ENCODE results near the gene INTS7. TPM values are rescaled to one million over a fixed set of nuclear protein-coding genes. Genes with fewer than 3 reads are reported as not detected.

The INTS7 gene
- total and polyA plus RNA-seq, 2 of the 4 experiments (the other 2 are of a cell fraction) = 8.3 to 24.9 TPM

DNA sequence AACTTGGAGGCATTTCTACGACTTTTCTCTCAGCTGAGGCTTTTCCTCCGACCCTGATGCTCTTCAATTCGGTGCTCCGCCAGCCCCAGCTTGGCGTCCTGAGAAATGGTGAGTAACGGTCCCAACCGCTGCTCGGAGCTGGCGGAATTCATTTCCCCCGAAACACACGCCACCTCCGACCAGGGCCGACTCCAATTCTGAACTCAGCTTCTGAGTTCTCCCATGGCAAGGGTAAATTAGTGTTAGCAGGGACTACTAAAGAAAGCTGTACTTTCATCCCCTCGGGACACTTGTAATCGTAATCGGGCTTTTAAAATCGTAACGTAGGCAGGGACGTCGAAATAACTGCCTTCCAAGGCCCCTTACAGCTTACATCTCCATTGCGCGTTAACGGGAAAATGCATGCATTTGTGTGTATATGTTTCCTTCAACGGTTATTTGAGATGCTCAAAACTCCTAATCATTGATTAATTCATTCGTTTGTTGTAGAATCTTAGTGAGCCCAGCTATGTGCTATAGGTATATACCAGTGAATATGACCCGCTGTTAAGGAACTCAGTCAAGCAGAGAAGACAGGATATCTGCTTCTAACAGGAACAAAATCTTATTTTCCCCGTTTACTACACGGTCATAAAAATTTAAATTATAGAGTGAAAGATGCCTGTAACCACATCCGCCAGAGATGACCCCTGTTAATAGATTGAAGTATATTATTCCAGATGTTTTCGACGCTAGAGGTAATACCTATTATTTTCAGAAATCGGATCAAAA lies 663 bp upstream of the INTS7 start (continued):
- no peak for TF ChIP-seq BHLHE40 (IDR thresholded peaks at IDR 0.05; ENCODE audit: low read depth, low read length)
- TF ChIP-seq SMC3 (IDR thresholded peaks at IDR 0.05; ENCODE audit: low read depth, low read length) = no peak

DNA sequence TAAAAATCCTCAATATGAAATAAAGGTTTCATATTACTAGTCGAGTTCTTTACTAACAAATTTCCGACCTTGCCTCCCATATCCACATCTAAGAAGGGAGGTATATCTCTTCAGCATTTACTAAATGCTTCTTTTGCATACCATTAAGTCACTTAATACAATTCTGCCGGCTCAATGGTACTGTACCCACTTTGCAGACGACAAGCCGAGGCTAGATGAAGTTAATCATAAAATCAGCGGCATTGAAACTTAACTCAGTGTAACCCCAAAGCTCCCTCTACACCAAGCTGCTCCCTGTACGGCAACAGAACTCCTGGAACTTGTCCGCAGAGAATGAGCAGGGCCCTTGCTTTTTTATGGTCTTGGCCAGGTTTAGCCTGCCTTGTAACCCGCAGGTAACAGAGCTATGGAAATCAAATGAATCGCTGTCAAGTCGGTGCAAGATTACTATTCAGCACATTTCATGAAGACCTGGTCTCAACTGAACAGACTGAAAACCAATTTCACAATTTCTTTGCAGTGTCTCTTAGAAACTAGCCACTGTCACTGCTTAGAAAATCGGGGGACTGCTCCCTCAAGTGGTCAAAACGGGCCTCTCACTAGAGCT lies 738 bp downstream of the INTS7 start:
- Histone ChIP-seq H3K4me1 (ENCODE audit: control insufficient read depth, insufficient read depth, low read length) (peaks cover 10% of the 10 kb centered on the region), H2AK5ac (ENCODE audit: low read depth, low read length) (peak overlapping the region; percentile 41; the same call in 1 of the 2 replicates), H3K27ac (ENCODE audit: insufficient read depth, low read length) (peak overlapping the region; percentile 37), H2BK15ac (ENCODE audit: low read depth, low read length) (no peak overlapping the region; the same call in 2 of the 3 replicates), H3K18ac (ENCODE audit: low read depth, low read length) (no peak overlapping the region), H3K4me2 (ENCODE audit: low read depth, low read length) (peak overlapping the region; percentile 83), H4K20me1 (ENCODE audit: insufficient read depth, low read length) (peaks cover 6% of the 10 kb centered on the region; the same call in 1 of the 2 replicates), H2AK9ac (replicated peaks; ENCODE audit: low read depth, low read length, poor library complexity) (peak overlapping the region; percentile 83), H3K14ac (replicated peaks; ENCODE audit: low read depth, low read length) (peak overlapping the region; percentile 93), H3K23ac (ENCODE audit: low read depth, low read length) (peak overlapping the region; percentile 93), H3K4me3 (ENCODE audit: insufficient read depth, low read depth, low read length) (peak overlapping the region; percentile 66), H3K9ac (ENCODE audit: low read depth, low read length) (peak overlapping the region; percentile 73), H2AFZ (replicated peaks; ENCODE audit: low read length, poor library complexity) (peak overlapping the region; percentile 98), H2BK20ac (ENCODE audit: low read depth, low read length) (no peak overlapping the region), H4K91ac (ENCODE audit: insufficient read depth, low read depth, low read length) (0 out of 2 replicates have a peak overlapping the region, but pooled peaks have one; percentile 27), H3K27me3 (ENCODE audit: control insufficient read depth, insufficient read depth, low read length) (no peaks in the 10 kb centered on the region), H3K79me1 (ENCODE audit: low read depth in 1 of 2, low read length in 2 of 2) (peaks cover 6 to 39% of the 10 kb centered on the region in 2 experiments; a peak in 2 of 4 replicates), H3K9me3 (ENCODE audit: control insufficient read depth, insufficient read depth, low read length) (no peaks in the 10 kb centered on the region), H3K9me1 (ENCODE audit: insufficient read depth, low read length) (peaks cover 4% of the 10 kb centered on the region), H4K8ac (ENCODE audit: low read depth in 2 of 2, low read length in 2 of 2) (peak overlapping the region in 1 of 2 experiments; percentile 6; a peak in 2 of 4 replicates), H2BK120ac (ENCODE audit: low read depth, low read length) (peak overlapping the region; percentile 8; the same call in 1 of the 2 replicates), H3K56ac (ENCODE audit: extremely low read depth, insufficient read depth, low read length) (peak overlapping the region; percentile 72), H3K36me3 (ENCODE audit: control insufficient read depth, insufficient read depth, low read length) (no peaks in the 10 kb centered on the region), H2BK5ac (ENCODE audit: low read depth, low read length, poor library complexity, severe bottlenecking) (peak overlapping the region; percentile 47), H3K4ac (ENCODE audit: low read depth, low read length) (peak overlapping the region; percentile 59), H4K5ac (ENCODE audit: low read depth, low read length) (no peak overlapping the region)
- in situ Hi-C loops (cut with MboI; ENCODE audit: low sequenced_read_pairs) = loop anchor here (10.0 kb wide), 1 partner anchor 350 kb away; no protein-coding TSS in a partner anchor
- POLR2A ChIA-PET (ENCODE audit: unreplicated experiment) = no interaction called here
- dilution Hi-C loops (cut with HindIII; ENCODE audit: low sequenced_read_pairs, unreplicated experiment) = no loop called here
- WGBS, 2 experiments (ENCODE audit: extremely low coverage in 2 of 2, insufficient read length in 1 of 2) = 0% methylated on average over 5 of the region's 13 CpGs; no CpG with 5 or more reads in 1 of the 2 experiments
- DNase-seq = no peak
- CTCF ChIA-PET = interaction anchor here (0.6 to 3.9 kb wide), 23 partner anchors 10 to 421 kb away, joined by 3 to 43 read pairs (median 4); no protein-coding TSS in a partner anchor
- peak; percentile 12 for ATAC-seq (ENCODE audit: low read depth)
- intact Hi-C loops (cut with micrococcal nuclease) = loop anchor here (1.0 to 5.0 kb wide), 5 partner anchors 22 to 422 kb away; partner anchors contain the start of gene LPGAT1
- TF ChIP-seq RAD21 (IDR thresholded peaks at IDR 0.05; ENCODE audit: low read length) (peak; percentile 76), USF2 (IDR thresholded peaks at IDR 0.05; ENCODE audit: low read depth, low read length) (no peak), CEBPB (IDR thresholded peaks at IDR 0.05; ENCODE audit: low read depth, low read length) (peak; percentile 79), SMC3 (IDR thresholded peaks at IDR 0.05; ENCODE audit: low read depth, low read length) (peak; percentile 78)
- TSS peak; percentile 44 for BruUV-seq (replicated peaks)

Data from IMR-90 (cell line).